ENCODE data around the gene NMT1. TPM values are rescaled to one million over a fixed set of nuclear protein-coding genes. Genes with fewer than 3 reads are reported as not detected.

NMT1 gene
- total RNA-seq, 2 donors from 2014 or later: 68.0 to 127 TPM

GRCh38 chr17:45086865-45087503 lies 25.9 kb downstream of the NMT1 start:
- Histone ChIP-seq H3K36me3 (no peaks in the 10 kb centered on the region), H3K4me3 (no peak overlapping the region), H3K9me3 (no peaks in the 10 kb centered on the region), H3K27ac (peak overlapping the region; percentile 17), H3K4me1 (no peaks in the 10 kb centered on the region), H3K9ac (ENCODE audit: low read depth in 2 of 2, low read length in 2 of 2) (no peak overlapping the region), H3K27me3 (no peaks in the 10 kb centered on the region)
- TF ChIP-seq, protein P1, sequence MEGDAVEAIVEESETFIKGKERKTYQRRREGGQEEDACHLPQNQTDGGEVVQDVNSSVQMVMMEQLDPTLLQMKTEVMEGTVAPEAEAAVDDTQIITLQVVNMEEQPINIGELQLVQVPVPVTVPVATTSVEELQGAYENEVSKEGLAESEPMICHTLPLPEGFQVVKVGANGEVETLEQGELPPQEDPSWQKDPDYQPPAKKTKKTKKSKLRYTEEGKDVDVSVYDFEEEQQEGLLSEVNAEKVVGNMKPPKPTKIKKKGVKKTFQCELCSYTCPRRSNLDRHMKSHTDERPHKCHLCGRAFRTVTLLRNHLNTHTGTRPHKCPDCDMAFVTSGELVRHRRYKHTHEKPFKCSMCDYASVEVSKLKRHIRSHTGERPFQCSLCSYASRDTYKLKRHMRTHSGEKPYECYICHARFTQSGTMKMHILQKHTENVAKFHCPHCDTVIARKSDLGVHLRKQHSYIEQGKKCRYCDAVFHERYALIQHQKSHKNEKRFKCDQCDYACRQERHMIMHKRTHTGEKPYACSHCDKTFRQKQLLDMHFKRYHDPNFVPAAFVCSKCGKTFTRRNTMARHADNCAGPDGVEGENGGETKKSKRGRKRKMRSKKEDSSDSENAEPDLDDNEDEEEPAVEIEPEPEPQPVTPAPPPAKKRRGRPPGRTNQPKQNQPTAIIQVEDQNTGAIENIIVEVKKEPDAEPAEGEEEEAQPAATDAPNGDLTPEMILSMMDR (IDR thresholded peaks at IDR 0.05): no peak
- intact Hi-C loops (cut with DNase I): no loop called here
- no peak for DNase-seq

DNA sequence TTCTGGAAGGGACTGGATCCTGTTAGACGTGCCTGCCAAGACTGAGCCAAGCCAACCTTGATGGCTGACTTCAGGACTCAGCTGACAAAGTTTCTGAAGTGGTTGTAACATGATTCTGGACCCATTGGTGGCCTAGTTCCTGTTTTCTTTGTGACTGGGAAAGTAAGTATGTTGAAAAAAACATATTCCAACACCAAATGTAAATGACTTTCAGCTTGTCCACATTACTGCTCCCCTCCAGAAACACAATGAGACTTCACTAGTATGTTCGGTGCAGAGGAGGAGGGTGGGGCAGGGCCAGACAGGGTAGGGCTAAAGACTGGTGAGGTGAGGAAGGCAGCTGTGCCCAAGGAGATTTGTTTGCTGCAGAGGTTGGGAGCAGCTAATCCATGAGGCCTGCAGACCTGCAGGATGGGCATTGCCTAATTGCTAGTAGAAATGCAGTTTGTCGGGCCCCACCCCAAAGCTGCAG lies 26.4 kb downstream of the NMT1 start:
- DNase-seq: no peak
- Histone ChIP-seq H3K4me1 (no peaks in the 10 kb centered on the region), H3K4me3 (no peak overlapping the region), H3K9me3 (no peaks in the 10 kb centered on the region), H3K27ac (peak overlapping the region; percentile 17), H3K9ac (ENCODE audit: low read depth in 2 of 2, low read length in 2 of 2) (no peak overlapping the region), H3K27me3 (no peaks in the 10 kb centered on the region), H3K36me3 (no peaks in the 10 kb centered on the region)
- TF ChIP-seq, protein P1 (IDR thresholded peaks at IDR 0.05): no peak
- intact Hi-C loops (cut with DNase I): no loop called here

- intact Hi-C loops (cut with DNase I): no loop called here
- TF ChIP-seq, protein P1 (IDR thresholded peaks at IDR 0.05): no peak
- DNase-seq: no peak
- H3K36me3 ChIP-seq: no peaks in the 10 kb centered on the region
- H3K4me3 ChIP-seq: no peak overlapping the region
- H3K27ac ChIP-seq: peak overlapping the region; percentile 17
- H3K4me1 ChIP-seq: no peaks in the 10 kb centered on the region
- no peak overlapping the region for H3K9ac ChIP-seq (ENCODE audit: low read depth in 2 of 2, low read length in 2 of 2)
- H3K27me3 ChIP-seq: no peaks in the 10 kb centered on the region
- H3K9me3 ChIP-seq: no peaks in the 10 kb centered on the region
These were observed 26.9 kb downstream of the NMT1 start for GRCh38 chr17:45087978-45088377.

DNA sequence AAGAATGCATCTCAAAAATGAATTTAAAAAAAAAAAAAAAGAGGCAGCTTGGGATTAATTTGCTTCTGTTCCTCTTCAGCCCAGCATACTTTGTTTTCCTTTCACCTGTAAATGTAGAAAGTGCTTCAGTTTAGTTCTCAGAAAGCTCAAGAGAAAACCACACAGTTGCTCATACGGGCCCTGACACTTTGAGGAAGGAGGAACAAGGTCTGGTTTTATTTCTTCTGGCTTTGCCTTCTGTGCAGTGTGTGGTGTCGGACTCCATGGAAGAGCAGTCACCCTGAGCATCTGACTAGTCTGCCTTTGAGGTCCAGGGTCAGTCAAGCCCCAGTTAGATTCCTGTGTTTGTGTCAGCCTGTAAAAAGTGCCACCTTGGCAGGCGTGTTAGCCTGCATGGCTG lies 27.6 kb downstream of the NMT1 start:
- no peak overlapping the region for H3K9ac ChIP-seq (ENCODE audit: low read depth in 2 of 2, low read length in 2 of 2)
- intact Hi-C loops (cut with DNase I): no loop called here
- TF ChIP-seq, protein P1 (IDR thresholded peaks at IDR 0.05): no peak
- H3K27ac ChIP-seq: no peak overlapping the region
- DNase-seq: no peak
- H3K27me3 ChIP-seq: no peaks in the 10 kb centered on the region
- no peaks in the 10 kb centered on the region for H3K4me1 ChIP-seq
- no peaks in the 10 kb centered on the region for H3K9me3 ChIP-seq
- H3K36me3 ChIP-seq: no peaks in the 10 kb centered on the region
- no peak overlapping the region for H3K4me3 ChIP-seq

GRCh38 chr17:45090711-45091110 lies 29.6 kb downstream of the NMT1 start:
- Histone ChIP-seq H3K4me1 (no peaks in the 10 kb centered on the region), H3K9ac (ENCODE audit: low read depth in 2 of 2, low read length in 2 of 2) (no peak overlapping the region), H3K9me3 (no peaks in the 10 kb centered on the region), H3K27me3 (no peaks in the 10 kb centered on the region), H3K36me3 (no peaks in the 10 kb centered on the region), H3K27ac (no peak overlapping the region), H3K4me3 (no peak overlapping the region)
- DNase-seq: no peak
- intact Hi-C loops (cut with DNase I): no loop called here
- TF ChIP-seq, protein P1 (IDR thresholded peaks at IDR 0.05): no peak

Data from colonic mucosa (tissue), 4 donors.